Frontal cortex (tissue), 4 donors: ENCODE results near the gene COG6. TPM values are rescaled to one million over a fixed set of nuclear protein-coding genes. Genes with fewer than 3 reads are reported as not detected.

ENCODE experiments used
- DNase-seq, 2 donors: peaks; one replicate each; pipeline ENCODE4 v3.0.0; 2012; ENCODE audit warnings: low spot score in 2 of 2
- FAIRE-seq: peaks from 2 replicates; lab custom pipeline; 2012; peaks lifted over from hg19 to GRCh38; lab: Jason Lieb, UNC
- total RNA-seq: library from RNA; depleted of rRNA; stranded (reverse); fragments of >200 nt; gene quantifications from one replicate; pipeline ENCODE4 v1.2.3, GENCODE V29; 2014
- donor health status: control.
- donor health status: control.
- donor health status: control.

The COG6 gene
- total RNA-seq, 1 donor from 2014 or later = 44.4 TPM

DNA sequence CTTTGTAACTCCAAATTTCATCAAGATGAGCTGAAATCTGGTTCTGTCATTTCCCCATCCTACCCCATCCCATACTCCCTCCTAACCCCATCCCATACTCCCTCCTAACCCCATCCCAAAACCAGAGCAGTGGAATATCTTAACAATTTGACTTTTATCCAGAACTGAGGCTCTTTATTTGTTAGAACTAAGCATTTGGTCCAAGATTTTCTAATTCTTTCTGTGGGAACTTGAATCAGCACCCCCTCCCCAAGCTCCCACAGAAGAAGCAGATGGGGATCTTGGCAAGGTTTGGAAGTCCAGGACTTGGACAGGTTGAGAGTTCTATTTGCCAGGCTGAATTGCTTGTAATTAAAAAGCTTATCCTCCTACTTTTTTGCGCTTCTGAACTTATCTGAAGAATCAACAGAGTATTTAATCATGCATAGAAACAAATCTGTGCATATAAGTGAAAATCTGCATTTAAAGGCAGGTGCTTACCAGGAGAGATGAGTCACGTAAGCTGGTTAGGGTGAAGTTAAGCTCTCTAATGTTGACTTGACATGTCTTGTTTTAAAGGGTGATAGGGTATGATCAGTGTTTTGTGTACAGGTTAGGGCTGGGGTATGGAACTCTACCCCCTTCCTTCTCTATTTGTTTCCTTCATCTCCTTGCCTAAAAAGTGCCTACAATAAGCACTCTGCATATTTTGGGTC, 111.1 kb downstream of the COG6 start:
- FAIRE-seq (no peak), DNase-seq (no peak)

DNA sequence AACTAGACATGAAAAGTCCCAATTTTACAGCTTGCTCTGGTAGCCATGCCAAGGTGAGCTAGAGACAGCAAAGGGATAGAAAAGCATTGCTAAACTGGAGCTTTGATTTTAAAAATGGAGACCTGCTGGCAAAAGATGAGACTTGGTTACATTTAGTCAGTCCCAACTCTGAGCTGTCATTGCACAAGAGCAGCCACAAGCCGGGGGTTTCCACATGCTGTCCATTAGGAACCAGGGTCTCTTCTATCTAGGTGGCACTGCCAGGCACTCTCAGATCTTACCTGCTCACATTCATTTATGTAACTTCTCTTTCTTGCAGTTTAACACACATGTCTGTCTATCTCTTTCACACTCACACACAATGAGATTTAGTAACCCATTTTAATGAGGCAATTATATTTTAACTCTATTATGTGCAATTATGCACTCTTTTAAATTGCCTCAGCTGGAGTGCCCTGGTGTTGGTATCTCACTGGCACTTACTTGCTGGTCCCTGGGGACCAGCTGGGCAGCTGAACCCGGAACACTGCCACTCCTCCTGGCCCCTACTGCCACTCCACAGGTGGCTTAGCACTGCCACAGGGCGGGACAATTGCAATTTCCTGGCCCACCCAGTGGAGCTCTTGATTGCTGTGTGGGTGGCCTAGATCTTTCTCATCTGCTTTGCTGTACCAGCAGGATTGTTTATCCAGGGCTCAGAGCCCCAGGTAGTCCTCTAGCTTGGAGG, 112.5 kb downstream of the COG6 start:
- no peak for FAIRE-seq

DNA sequence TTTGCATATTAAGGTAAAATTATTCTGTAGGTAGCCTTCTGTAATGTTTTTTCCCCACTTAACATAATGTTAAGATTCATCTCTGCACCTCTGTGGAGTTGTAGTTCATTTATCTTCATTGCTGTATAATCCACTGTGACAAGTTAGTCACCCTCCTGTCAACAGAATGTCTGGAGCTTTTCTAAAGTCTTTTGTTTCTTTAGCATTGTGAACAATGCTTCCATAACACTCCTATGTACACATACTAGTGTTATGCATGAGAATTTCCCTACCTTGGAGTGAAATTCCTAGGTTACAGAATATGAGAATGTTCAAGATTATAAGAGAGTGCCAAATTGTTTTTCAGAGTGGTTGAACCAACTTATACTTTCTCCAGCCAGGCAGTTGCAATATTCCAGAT, 113.5 kb downstream of the COG6 start:
- DNase-seq (no peak), FAIRE-seq (no peak)

More for the DNA sequence above, 112.5 kb downstream of the COG6 start:
- no peak for DNase-seq

DNA sequence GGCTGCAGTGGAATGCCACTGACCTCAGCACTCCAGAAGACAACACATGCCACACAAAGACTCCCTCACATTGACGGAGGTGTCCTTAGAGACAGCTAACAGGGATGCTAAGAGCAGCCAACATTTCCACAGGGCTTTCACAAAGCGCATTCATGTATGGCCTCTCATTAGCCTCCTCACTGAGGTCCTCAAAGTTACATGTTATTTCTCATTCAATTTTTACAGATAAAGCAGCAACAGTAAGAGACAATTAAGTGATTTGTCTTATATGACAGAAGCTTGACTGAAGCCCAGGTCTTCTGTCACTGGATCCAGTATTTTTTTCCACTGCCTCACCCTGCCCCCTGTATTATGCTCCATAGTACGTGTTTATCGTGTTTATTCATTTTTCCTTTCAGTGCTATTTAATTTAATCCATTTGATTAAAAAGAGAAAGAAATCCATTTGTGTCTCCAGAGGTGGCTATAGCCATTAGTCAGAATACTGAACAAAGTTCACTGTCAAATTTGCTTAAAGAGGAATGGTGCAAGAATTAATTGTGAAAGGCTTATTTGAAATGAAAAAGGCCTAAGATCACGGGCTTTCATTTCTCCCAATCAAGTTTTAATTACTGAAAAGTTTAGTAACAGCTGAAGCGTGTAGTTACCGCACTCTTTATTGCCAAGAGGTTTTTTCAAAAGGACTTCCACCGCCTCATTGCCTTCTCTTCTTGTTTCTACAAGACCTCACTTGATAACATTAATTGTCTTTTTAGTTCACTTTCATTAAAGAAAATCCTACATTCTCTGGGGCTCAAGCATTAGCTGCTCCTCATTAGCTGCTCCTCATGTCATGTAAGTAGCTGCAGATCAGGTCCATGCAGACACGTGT, 115.0 kb downstream of the COG6 start:
- FAIRE-seq (no peak), DNase-seq (no peak)

- DNase-seq (no peak), FAIRE-seq (no peak)
Measured at GRCh38 chr13:39773833-39774232, 118.4 kb downstream of the COG6 start.

DNA sequence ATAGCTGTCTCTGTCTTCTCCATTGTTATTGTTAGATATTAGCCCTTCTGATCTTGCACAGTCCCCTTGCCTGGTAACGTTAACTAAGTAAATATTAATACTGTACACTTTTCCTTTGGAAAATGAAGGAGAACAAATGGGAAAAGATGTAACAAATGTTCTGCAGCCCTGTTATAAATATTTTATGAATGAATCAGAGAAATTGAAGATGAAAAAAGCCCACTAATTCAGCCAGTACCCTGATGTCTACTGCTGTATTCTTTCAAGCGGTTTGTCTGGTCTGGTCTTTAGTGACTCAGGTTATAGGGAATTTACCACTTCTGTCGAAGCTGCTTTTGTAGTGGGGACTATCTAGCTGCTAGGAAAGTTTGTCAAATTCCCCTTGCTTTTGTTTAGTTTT, 121.0 kb downstream of the COG6 start:
- no peak for FAIRE-seq

GRCh38 chr13:39777021-39777420, 121.6 kb downstream of the COG6 start:
- FAIRE-seq (no peak), DNase-seq (no peak)

More for the DNA sequence above, 121.0 kb downstream of the COG6 start:
- DNase-seq = no peak

GRCh38 chr13:39777527-39778061, 122.1 kb downstream of the COG6 start:
- FAIRE-seq (no peak), DNase-seq (peak in 1 of 2 donors; percentile 11)

GRCh38 chr13:39779337-39780265, 124.1 kb downstream of the COG6 start:
- FAIRE-seq = no peak
- no peak for DNase-seq

- FAIRE-seq (no peak), DNase-seq (no peak)
Measured at GRCh38 chr13:39780711-39781110, 125.2 kb downstream of the COG6 start.

DNA sequence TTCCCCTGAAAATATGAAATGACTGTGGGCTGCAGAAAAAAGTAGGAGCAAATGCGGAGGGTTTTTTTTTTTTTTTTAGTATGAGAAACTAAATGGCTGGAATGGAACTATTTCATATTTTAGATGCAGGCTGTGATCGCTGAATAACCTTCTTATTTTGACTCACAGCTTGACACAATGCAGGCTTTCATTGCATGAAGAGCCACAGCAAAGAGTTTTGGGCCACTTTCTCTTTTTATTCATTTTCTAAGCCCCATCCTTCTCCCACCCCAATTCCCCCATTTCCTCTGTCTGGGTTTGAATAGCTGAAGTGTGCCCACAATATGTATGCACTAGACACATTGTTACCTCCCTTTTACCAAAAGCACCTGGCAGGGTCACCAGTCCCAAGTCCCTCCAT, 125.9 kb downstream of the COG6 start:
- FAIRE-seq = no peak
- DNase-seq = no peak

- no peak for DNase-seq
- no peak for FAIRE-seq
Measured at GRCh38 chr13:39783051-39783450, 127.6 kb downstream of the COG6 start.

DNA sequence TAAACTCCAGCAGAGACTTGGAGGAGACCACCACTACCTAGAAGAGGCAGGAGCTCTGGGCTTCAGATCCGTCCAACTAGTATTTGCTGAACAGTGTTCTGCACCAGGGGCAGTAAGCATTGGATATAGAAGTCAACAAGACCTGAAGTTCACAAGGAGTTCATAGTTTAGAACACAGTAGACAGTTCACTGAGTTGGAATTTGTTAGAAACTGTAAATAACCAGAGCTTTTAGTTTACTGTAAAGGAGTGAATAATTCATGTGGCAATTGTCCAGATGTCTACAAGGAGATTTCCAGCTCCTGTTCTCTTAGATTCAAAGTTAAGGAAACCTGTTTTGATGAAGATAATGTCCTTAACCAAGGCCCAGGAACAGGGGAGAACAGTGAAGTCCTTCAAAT, 128.9 kb downstream of the COG6 start:
- no peak for DNase-seq
- no peak for FAIRE-seq

GRCh38 chr13:39786091-39786490, 130.6 kb downstream of the COG6 start:
- no peak for FAIRE-seq
- DNase-seq = no peak

- DNase-seq (no peak), FAIRE-seq (no peak)
Measured at GRCh38 chr13:39787086-39787487, 131.6 kb downstream of the COG6 start.

- DNase-seq (no peak), FAIRE-seq (no peak)
Measured at GRCh38 chr13:39788102-39788501, 132.6 kb downstream of the COG6 start.

DNA sequence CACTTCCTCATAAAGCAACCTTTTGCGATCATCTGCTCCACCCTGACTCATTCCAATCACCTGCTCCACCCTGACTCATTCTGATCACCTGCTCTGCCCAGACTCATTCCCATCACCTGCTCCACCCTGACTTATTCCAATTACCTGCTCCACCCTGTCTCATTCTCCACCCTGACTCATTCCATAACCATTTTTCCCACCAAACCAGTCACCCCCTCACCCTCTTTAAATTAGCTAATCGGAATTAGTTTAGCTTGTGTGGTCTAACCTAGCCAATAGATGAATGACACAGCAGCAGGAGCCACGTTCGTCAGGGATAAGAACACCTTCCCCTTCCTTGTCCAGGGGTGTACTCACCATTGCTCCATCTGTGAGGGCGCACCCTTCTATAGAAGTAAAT, 134.0 kb downstream of the COG6 start:
- FAIRE-seq (no peak), DNase-seq (no peak)
